Measurements from ENCODE around the gene FADS1.

FADS1 gene

GRCh38 chr11:61860054-61860903, 43.5 kb upstream of the FADS1 start:
- no peak for ATAC-seq
- TF ChIP-seq POU6F1 (CRISPR knock-in tag; IDR thresholded peaks at IDR 0.05; ENCODE audit: borderline replicate concordance, low read depth) (no peak), BACH2 (CRISPR knock-in tag; IDR thresholded peaks at IDR 0.05; ENCODE audit: borderline replicate concordance) (no peak), RARB (CRISPR knock-in tag; IDR thresholded peaks at IDR 0.05) (no peak), GLIS3 (CRISPR knock-in tag; IDR thresholded peaks at IDR 0.05) (no peak), ZC3H10 (CRISPR knock-in tag; IDR thresholded peaks at IDR 0.05) (no peak), ZFP3 (CRISPR knock-in tag; IDR thresholded peaks at IDR 0.05) (no peak), CREB5 (CRISPR knock-in tag; IDR thresholded peaks at IDR 0.05; ENCODE audit: low read depth) (no peak), CSRNP3 (CRISPR knock-in tag; IDR thresholded peaks at IDR 0.05) (no peak), ZFP30 (CRISPR knock-in tag; IDR thresholded peaks at IDR 0.05) (no peak), CSDC2 (CRISPR knock-in tag; IDR thresholded peaks at IDR 0.05) (no peak), OSR1 (CRISPR knock-in tag; IDR thresholded peaks at IDR 0.05) (no peak), ZNF565 (CRISPR knock-in tag; conservative IDR thresholded peaks at IDR 0.05; ENCODE audit: low read depth) (no peak)

- no peak for ATAC-seq
- no peak for TF ChIP-seq PATZ1 (CRISPR knock-in tag; IDR thresholded peaks at IDR 0.05; ENCODE audit: borderline replicate concordance)
These were observed 39.3 kb upstream of the FADS1 start for GRCh38 chr11:61855939-61856680.

GRCh38 chr11:61854966-61855714, 38.3 kb upstream of the FADS1 start:
- ATAC-seq, result no peak; the same call in 2 of the 3 replicates
- TF ChIP-seq GLIS3 (CRISPR knock-in tag; IDR thresholded peaks at IDR 0.05) (no peak), PATZ1 (CRISPR knock-in tag; IDR thresholded peaks at IDR 0.05; ENCODE audit: borderline replicate concordance) (no peak), ZNF70 (CRISPR knock-in tag; IDR thresholded peaks at IDR 0.05) (no peak), BACH2 (CRISPR knock-in tag; IDR thresholded peaks at IDR 0.05; ENCODE audit: borderline replicate concordance) (no peak), OSR1 (CRISPR knock-in tag; IDR thresholded peaks at IDR 0.05) (no peak), ESRRG (CRISPR knock-in tag; IDR thresholded peaks at IDR 0.05) (no peak), ISL1 (CRISPR knock-in tag; IDR thresholded peaks at IDR 0.05) (no peak), CSDC2 (CRISPR knock-in tag; IDR thresholded peaks at IDR 0.05) (no peak), PPARA (CRISPR knock-in tag; IDR thresholded peaks at IDR 0.05; ENCODE audit: borderline replicate concordance) (no peak), RARB (CRISPR knock-in tag; IDR thresholded peaks at IDR 0.05) (no peak), ZNF8 (CRISPR knock-in tag; IDR thresholded peaks at IDR 0.05) (no peak), TOX (CRISPR knock-in tag; IDR thresholded peaks at IDR 0.05; ENCODE audit: borderline replicate concordance) (no peak), SNAI2 (CRISPR knock-in tag; IDR thresholded peaks at IDR 0.05) (no peak), TSHZ2 (CRISPR knock-in tag; IDR thresholded peaks at IDR 0.05) (no peak), CSRNP3 (CRISPR knock-in tag; IDR thresholded peaks at IDR 0.05) (no peak), ARNTL (CRISPR knock-in tag; IDR thresholded peaks at IDR 0.05; ENCODE audit: borderline replicate concordance, low read depth) (no peak)

Measured in SK-N-SH treated with all-trans-retinoic acid at 6 μM for 48 hours (cell line).